Measurements from ENCODE around the gene SEZ6L2. TPM values are rescaled to one million over a fixed set of nuclear protein-coding genes. Genes with fewer than 3 reads are reported as not detected.
"Not testable (repeated sequence)": the region's sequence is repeated elsewhere in the genome, so short reads cannot be mapped to it uniquely, and the experiment has no call there.

The SEZ6L2 gene
- total RNA-seq, 1 donor from 2014 or later: 176 TPM

DNA sequence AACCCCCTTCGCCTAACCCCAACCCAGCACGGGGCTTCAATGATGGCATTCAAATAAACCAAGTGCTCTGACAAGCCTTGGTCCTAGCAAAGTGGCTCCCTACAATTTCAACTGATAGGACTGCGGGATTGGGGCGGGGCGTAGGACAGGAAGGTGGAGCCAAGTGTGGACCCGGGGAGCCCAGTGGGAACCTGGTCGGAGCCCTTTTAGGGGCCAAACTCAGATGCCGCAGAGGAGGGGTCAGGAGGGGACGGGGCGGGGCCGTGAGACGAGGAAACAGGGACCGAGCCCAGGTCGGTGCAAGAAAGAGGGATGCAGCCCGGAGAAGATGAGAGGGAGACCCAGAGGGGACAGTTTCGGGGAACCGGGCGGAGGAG lies 23.1 kb downstream of the SEZ6L2 start:
- peaks cover 4% of the 10 kb centered on the region for H3K27me3 Mint-ChIP-seq (ENCODE audit: unreplicated experiment)
- TF ChIP-seq CTCF (IDR thresholded peaks at IDR 0.05; ENCODE audit: partially characterized antibody, unreplicated experiment): no peak
- no peak for DNase-seq
- no peaks in the 10 kb centered on the region for H3K4me1 Mint-ChIP-seq (ENCODE audit: low read depth, unreplicated experiment)
- peaks cover 10% of the 10 kb centered on the region for H3K9me3 Mint-ChIP-seq (ENCODE audit: unreplicated experiment)
- H3K36me3 Mint-ChIP-seq (ENCODE audit: unreplicated experiment): peaks cover 18% of the 10 kb centered on the region
- peak overlapping the region; percentile 4 for H3K4me3 Mint-ChIP-seq (ENCODE audit: unreplicated experiment)
- no peak overlapping the region for H3K27ac Mint-ChIP-seq (ENCODE audit: unreplicated experiment)

DNA sequence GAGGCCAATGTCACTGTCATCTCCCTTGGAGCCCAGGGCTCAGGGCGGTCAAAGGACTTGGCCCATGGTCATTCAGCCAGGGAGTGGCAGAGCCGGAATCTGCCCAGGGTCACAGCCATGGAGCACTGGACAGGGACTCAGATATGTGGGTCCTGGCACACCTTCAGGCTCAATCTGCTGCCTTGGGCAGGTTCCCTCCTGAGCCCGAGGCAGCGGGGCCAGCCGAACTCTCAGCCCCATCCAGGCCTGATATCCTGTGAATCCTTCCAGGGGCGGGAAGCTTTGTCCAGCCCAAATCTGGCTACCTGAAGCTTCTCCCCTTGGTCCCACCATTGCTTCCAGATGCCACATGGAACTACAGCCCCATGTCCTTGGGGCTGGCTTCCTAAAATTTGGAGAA lies 24.1 kb downstream of the SEZ6L2 start:
- no peak for TF ChIP-seq CTCF (IDR thresholded peaks at IDR 0.05; ENCODE audit: partially characterized antibody, unreplicated experiment)
- no peak overlapping the region for H3K4me3 Mint-ChIP-seq (ENCODE audit: unreplicated experiment)
- no peak for DNase-seq
- peaks cover 7% of the 10 kb centered on the region for H3K9me3 Mint-ChIP-seq (ENCODE audit: unreplicated experiment)
- H3K4me1 Mint-ChIP-seq (ENCODE audit: low read depth, unreplicated experiment): no peaks in the 10 kb centered on the region
- peaks cover 15% of the 10 kb centered on the region for H3K36me3 Mint-ChIP-seq (ENCODE audit: unreplicated experiment)
- peaks cover 4% of the 10 kb centered on the region for H3K27me3 Mint-ChIP-seq (ENCODE audit: unreplicated experiment)
- no peak overlapping the region for H3K27ac Mint-ChIP-seq (ENCODE audit: unreplicated experiment)

DNA sequence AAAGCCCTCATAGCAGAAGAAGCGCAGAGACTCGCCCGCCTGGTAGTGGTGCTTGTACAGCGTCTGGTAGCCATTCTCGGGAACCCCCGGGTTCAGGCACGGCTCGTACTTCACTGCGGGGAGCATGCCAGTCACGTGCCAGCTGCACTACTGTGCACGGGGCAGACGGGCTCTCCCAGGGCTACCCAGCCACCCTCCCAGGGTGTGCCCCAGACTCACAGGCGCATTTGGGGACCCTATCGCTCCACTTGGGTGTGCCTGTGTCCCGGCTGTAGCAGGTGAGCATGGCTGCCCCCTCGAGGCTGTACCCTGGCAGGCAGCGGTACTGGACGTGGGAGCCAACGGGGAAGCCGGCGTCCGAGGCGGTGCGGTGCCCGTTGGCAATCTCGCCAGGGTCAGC lies 26.0 kb downstream of the SEZ6L2 start:
- no peak for DNase-seq
- peaks cover 7% of the 10 kb centered on the region for H3K9me3 Mint-ChIP-seq (ENCODE audit: unreplicated experiment)
- H3K36me3 Mint-ChIP-seq (ENCODE audit: unreplicated experiment): peaks cover 15% of the 10 kb centered on the region
- H3K27ac Mint-ChIP-seq (ENCODE audit: unreplicated experiment): no peak overlapping the region
- no peak for TF ChIP-seq CTCF (IDR thresholded peaks at IDR 0.05; ENCODE audit: partially characterized antibody, unreplicated experiment)
- peaks cover 4% of the 10 kb centered on the region for H3K27me3 Mint-ChIP-seq (ENCODE audit: unreplicated experiment)
- no peak overlapping the region for H3K4me3 Mint-ChIP-seq (ENCODE audit: unreplicated experiment)
- H3K4me1 Mint-ChIP-seq (ENCODE audit: low read depth, unreplicated experiment): no peaks in the 10 kb centered on the region

GRCh38 chr16:29871822-29872546 lies 27.4 kb downstream of the SEZ6L2 start:
- Mint-ChIP-seq H3K4me1 (ENCODE audit: low read depth, unreplicated experiment) (no peaks in the 10 kb centered on the region), H3K4me3 (ENCODE audit: unreplicated experiment) (no peak overlapping the region), H3K27me3 (ENCODE audit: unreplicated experiment) (peaks cover 4% of the 10 kb centered on the region), H3K36me3 (ENCODE audit: unreplicated experiment) (peaks cover 9% of the 10 kb centered on the region), H3K27ac (ENCODE audit: unreplicated experiment) (no peak overlapping the region), H3K9me3 (ENCODE audit: unreplicated experiment) (peaks cover 6% of the 10 kb centered on the region)
- no peak for TF ChIP-seq CTCF (IDR thresholded peaks at IDR 0.05; ENCODE audit: partially characterized antibody, unreplicated experiment)
- DNase-seq: no peak

DNA sequence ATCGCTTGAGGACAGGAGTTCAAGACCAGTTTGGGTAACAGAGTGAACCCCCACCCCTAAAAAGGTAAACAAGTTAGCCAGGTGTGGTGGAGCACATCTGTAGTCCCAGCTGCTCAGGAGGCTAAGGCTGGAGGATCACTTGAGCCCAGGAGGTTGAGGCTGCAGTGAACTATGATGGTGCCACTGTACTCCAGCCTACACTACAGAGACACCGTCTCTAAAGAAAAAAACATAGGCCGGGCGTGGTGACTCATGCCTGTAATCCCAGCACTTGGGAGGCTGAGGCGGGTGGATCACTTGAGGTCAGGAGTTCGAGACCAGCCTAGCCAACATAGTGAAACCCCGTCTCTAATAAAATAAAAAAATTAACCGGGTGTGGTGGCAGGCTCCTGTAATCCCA lies 30.3 kb downstream of the SEZ6L2 start:
- not testable (repeated sequence) for H3K27ac Mint-ChIP-seq (ENCODE audit: unreplicated experiment); DNase-seq; H3K4me3 Mint-ChIP-seq (ENCODE audit: unreplicated experiment); H3K9me3 Mint-ChIP-seq (ENCODE audit: unreplicated experiment); H3K27me3 Mint-ChIP-seq (ENCODE audit: unreplicated experiment); H3K4me1 Mint-ChIP-seq (ENCODE audit: low read depth, unreplicated experiment); H3K36me3 Mint-ChIP-seq (ENCODE audit: unreplicated experiment)
